Activated CD4-positive, alpha-beta T cell treated with anti-CD3 and anti-CD28 coated beads, Interleukin-2, amount 10 ng/mL, durations not matched to agents 7 days and 5 days (primary cell): ENCODE data around the gene CYP2U1. TPM values are rescaled to one million over a fixed set of nuclear protein-coding genes. Genes with fewer than 3 reads are reported as not detected.

ENCODE experiments used
- CTCF ChIA-PET: fragments of 350-600 bp; sonication (Branson Sonifier 250); formaldehyde crosslinking; loops from one replicate; lab custom pipeline; 2021; ENCODE audit warnings: antibody characterized with exemption; lab: Charles Lee
- POLR2A ChIA-PET: fragments of 350-600 bp; sonication (Branson Sonifier 250); formaldehyde crosslinking; loops from one replicate; lab custom pipeline; 2021; ENCODE audit warnings: antibody characterized with exemption; lab: Charles Lee
- DNase-seq: peaks from one replicate; pipeline ENCODE4 v3.0.0-alpha.2; 2020
- H3K27ac Mint-ChIP-seq: one replicate; pipeline ENCODE4 v1.8.0; 2021; ENCODE audit warnings: mild to moderate bottlenecking, moderate library complexity, mixed read lengths
- H3K27me3 Mint-ChIP-seq: one replicate; pipeline ENCODE4 v1.8.0; 2021; ENCODE audit warnings: mixed read lengths
- H3K36me3 Mint-ChIP-seq: one replicate; pipeline ENCODE4 v1.8.0; 2021; ENCODE audit warnings: low read depth, mixed read lengths
- H3K4me1 Mint-ChIP-seq: one replicate; pipeline ENCODE4 v1.8.0; 2021; ENCODE audit warnings: mixed read lengths
- H3K4me3 Mint-ChIP-seq: one replicate; pipeline ENCODE4 v1.8.0; 2021; ENCODE audit warnings: mild to moderate bottlenecking, moderate library complexity, mixed read lengths
- H3K9me3 Mint-ChIP-seq: one replicate; pipeline ENCODE4 v1.8.0; 2021; ENCODE audit warnings: mixed read lengths
- total RNA-seq, 2 experiments: library from RNA; stranded (reverse); gene quantifications; one replicate each; pipeline ENCODE4 v1.2.3, GENCODE V29; 2021

Gene CYP2U1
- 1 to 10 TPM; 3.6 to 3.8 TPM for total RNA-seq

- Mint-ChIP-seq H3K9me3 (peaks cover 2% of the 10 kb centered on the region), H3K4me1 (peaks cover 24% of the 10 kb centered on the region), H3K27me3 (no peaks in the 10 kb centered on the region), H3K27ac (peak within 1 kb of the TSS; percentile 79), H3K4me3 (peak within 1 kb of the TSS; percentile 77), H3K36me3 (peaks cover 9% of the 10 kb centered on the region)
- CTCF ChIA-PET, result interaction anchor here (1.1 kb wide), 1 partner anchor 22 kb away, joined by 3 read pairs; no protein-coding TSS in a partner anchor
- POLR2A ChIA-PET, result no interaction called here
- peak; percentile 82 for DNase-seq
Measured at GRCh38 chr4:107930821-107931774, at the start of gene CYP2U1. TSS of gene CYP2U1 (plus strand) at chr4:107931549. CDS start at chr4:107931644, 95 bp downstream.

- Mint-ChIP-seq H3K27ac (no peak overlapping the region), H3K9me3 (peaks cover 16% of the 10 kb centered on the region), H3K4me3 (no peak overlapping the region), H3K27me3 (peaks cover 4% of the 10 kb centered on the region), H3K4me1 (no peaks in the 10 kb centered on the region), H3K36me3 (peaks cover 2% of the 10 kb centered on the region)
- CTCF ChIA-PET, result no interaction called here
- POLR2A ChIA-PET, result interaction anchor here (0.6 kb wide), 3 partner anchors 8 to 403 kb away, joined by 3 to 4 read pairs (median 3); no protein-coding TSS in a partner anchor
- no peak for DNase-seq
Measured at GRCh38 chr4:107885865-107886264, 45.5 kb upstream of the CYP2U1 start.

GRCh38 chr4:107888237-107888636 lies 43.1 kb upstream of the CYP2U1 start:
- ChIA-PET CTCF (no interaction called here), POLR2A (no interaction called here)
- Mint-ChIP-seq H3K4me3 (no peak overlapping the region), H3K36me3 (peaks cover 2% of the 10 kb centered on the region), H3K9me3 (peaks cover 19% of the 10 kb centered on the region), H3K4me1 (no peaks in the 10 kb centered on the region), H3K27ac (no peak overlapping the region), H3K27me3 (peaks cover 4% of the 10 kb centered on the region)
- no peak for DNase-seq

- Mint-ChIP-seq H3K27me3 (peaks cover 5% of the 10 kb centered on the region), H3K27ac (no peak overlapping the region), H3K4me3 (no peak overlapping the region), H3K9me3 (peaks cover 15% of the 10 kb centered on the region), H3K36me3 (peaks cover 2% of the 10 kb centered on the region), H3K4me1 (no peaks in the 10 kb centered on the region)
- DNase-seq, result no peak
- CTCF ChIA-PET, result no interaction called here
- POLR2A ChIA-PET, result no interaction called here
Measured at GRCh38 chr4:107890779-107891178, 40.6 kb upstream of the CYP2U1 start.

GRCh38 chr4:107891299-107891698 lies 40.0 kb upstream of the CYP2U1 start:
- H3K9me3 Mint-ChIP-seq, result peaks cover 15% of the 10 kb centered on the region
- H3K4me1 Mint-ChIP-seq, result peaks cover 3% of the 10 kb centered on the region
- no peak for DNase-seq
- peaks cover 2% of the 10 kb centered on the region for H3K36me3 Mint-ChIP-seq
- ChIA-PET CTCF (no interaction called here), POLR2A (no interaction called here)
- H3K4me3 Mint-ChIP-seq, result no peak overlapping the region
- H3K27me3 Mint-ChIP-seq, result peaks cover 5% of the 10 kb centered on the region
- no peak overlapping the region for H3K27ac Mint-ChIP-seq

GRCh38 chr4:107893171-107894137 lies 37.9 kb upstream of the CYP2U1 start:
- DNase-seq, result no peak
- H3K27me3 Mint-ChIP-seq, result peaks cover 7% of the 10 kb centered on the region
- no peaks in the 10 kb centered on the region for H3K36me3 Mint-ChIP-seq
- H3K4me3 Mint-ChIP-seq, result no peak overlapping the region
- H3K27ac Mint-ChIP-seq, result no peak overlapping the region
- H3K9me3 Mint-ChIP-seq, result peaks cover 9% of the 10 kb centered on the region
- H3K4me1 Mint-ChIP-seq, result peaks cover 6% of the 10 kb centered on the region
- POLR2A ChIA-PET, result interaction anchor here (0.7 kb wide), 1 partner anchor 8 kb away, joined by 4 read pairs; no protein-coding TSS in a partner anchor
- CTCF ChIA-PET, result interaction anchor here (1.1 kb wide), 1 partner anchor 24 kb away, joined by 3 read pairs; no protein-coding TSS in a partner anchor

GRCh38 chr4:107894138-107894603 lies 37.2 kb upstream of the CYP2U1 start:
- POLR2A ChIA-PET, result interaction anchor here (0.7 kb wide), 1 partner anchor 8 kb away, joined by 4 read pairs; no protein-coding TSS in a partner anchor
- H3K27ac Mint-ChIP-seq, result no peak overlapping the region
- H3K9me3 Mint-ChIP-seq, result peaks cover 7% of the 10 kb centered on the region
- peaks cover 6% of the 10 kb centered on the region for H3K4me1 Mint-ChIP-seq
- no peaks in the 10 kb centered on the region for H3K36me3 Mint-ChIP-seq
- CTCF ChIA-PET, result interaction anchor here (1.1 kb wide), 1 partner anchor 25 kb away, joined by 3 read pairs; no protein-coding TSS in a partner anchor
- H3K4me3 Mint-ChIP-seq, result no peak overlapping the region
- DNase-seq, result no peak
- H3K27me3 Mint-ChIP-seq, result peaks cover 7% of the 10 kb centered on the region

GRCh38 chr4:107896158-107896645 lies 35.1 kb upstream of the CYP2U1 start:
- Mint-ChIP-seq H3K4me3 (no peak overlapping the region), H3K27me3 (peaks cover 13% of the 10 kb centered on the region), H3K27ac (no peak overlapping the region), H3K4me1 (peaks cover 6% of the 10 kb centered on the region), H3K36me3 (no peaks in the 10 kb centered on the region), H3K9me3 (peaks cover 3% of the 10 kb centered on the region)
- ChIA-PET CTCF (interaction anchor here (0.6 kb wide), 1 partner anchor 834 kb away, joined by 3 read pairs; no protein-coding TSS in a partner anchor), POLR2A (no interaction called here)
- DNase-seq, result no peak

- Mint-ChIP-seq H3K27ac (no peak overlapping the region), H3K27me3 (peaks cover 17% of the 10 kb centered on the region), H3K4me3 (no peak overlapping the region), H3K9me3 (peaks cover 3% of the 10 kb centered on the region), H3K4me1 (peaks cover 6% of the 10 kb centered on the region), H3K36me3 (no peaks in the 10 kb centered on the region)
- DNase-seq, result no peak
- POLR2A ChIA-PET, result no interaction called here
- CTCF ChIA-PET, result no interaction called here
Measured at GRCh38 chr4:107896646-107897045, 34.7 kb upstream of the CYP2U1 start.

GRCh38 chr4:107897823-107898222 lies 33.5 kb upstream of the CYP2U1 start:
- Mint-ChIP-seq H3K27ac (no peak overlapping the region), H3K4me3 (no peak overlapping the region), H3K9me3 (no peaks in the 10 kb centered on the region), H3K36me3 (no peaks in the 10 kb centered on the region), H3K4me1 (peaks cover 6% of the 10 kb centered on the region), H3K27me3 (peaks cover 17% of the 10 kb centered on the region)
- DNase-seq, result no peak
- ChIA-PET CTCF (no interaction called here), POLR2A (interaction anchor here (0.6 kb wide), 1 partner anchor 12 kb away, joined by 3 read pairs; no protein-coding TSS in a partner anchor)

- no peak for DNase-seq
- Mint-ChIP-seq H3K36me3 (no peaks in the 10 kb centered on the region), H3K27ac (no peak overlapping the region), H3K9me3 (peaks cover 6% of the 10 kb centered on the region), H3K4me3 (no peak overlapping the region), H3K4me1 (peaks cover 6% of the 10 kb centered on the region), H3K27me3 (peaks cover 18% of the 10 kb centered on the region)
- ChIA-PET CTCF (no interaction called here), POLR2A (interaction anchor here (0.6 kb wide), 1 partner anchor 1376 kb away, joined by 3 read pairs; no protein-coding TSS in a partner anchor)
Measured at GRCh38 chr4:107900067-107900466, 31.3 kb upstream of the CYP2U1 start.

- peaks cover 6% of the 10 kb centered on the region for H3K9me3 Mint-ChIP-seq
- no peak overlapping the region for H3K4me3 Mint-ChIP-seq
- ChIA-PET POLR2A (interaction anchor here (0.6 kb wide), 1 partner anchor 1376 kb away, joined by 3 read pairs; no protein-coding TSS in a partner anchor), CTCF (no interaction called here)
- H3K36me3 Mint-ChIP-seq, result no peaks in the 10 kb centered on the region
- no peak overlapping the region for H3K27ac Mint-ChIP-seq
- DNase-seq, result no peak
- peaks cover 6% of the 10 kb centered on the region for H3K4me1 Mint-ChIP-seq
- peaks cover 14% of the 10 kb centered on the region for H3K27me3 Mint-ChIP-seq
Measured at GRCh38 chr4:107900508-107900907, 30.8 kb upstream of the CYP2U1 start.
